D721Med (cell line): Measurements from ENCODE around the gene FEV.

Source experiments
- DNase-seq: peaks from one replicate; pipeline ENCODE4 v3.0.0; 2011; ENCODE audit warnings: low spot score; ENCODE audit not compliant: insufficient read length
- FAIRE-seq: peaks from 2 replicates; lab custom pipeline; 2011; peaks lifted over from hg19 to GRCh38; lab: Jason Lieb, UNC
- TF ChIP-seq, protein P1 (sequence below): IDR thresholded peaks from 2 replicates; pipeline ENCODE4 v1.5.1; 2012; ENCODE audit warnings: mild to moderate bottlenecking, control low read depth; ENCODE audit not compliant: insufficient read depth; ENCODE audit errors: missing control alignments

FEV gene

GRCh38 chr2:219022616-219023015, 37.6 kb upstream of the FEV start:
- TF ChIP-seq, protein P1, sequence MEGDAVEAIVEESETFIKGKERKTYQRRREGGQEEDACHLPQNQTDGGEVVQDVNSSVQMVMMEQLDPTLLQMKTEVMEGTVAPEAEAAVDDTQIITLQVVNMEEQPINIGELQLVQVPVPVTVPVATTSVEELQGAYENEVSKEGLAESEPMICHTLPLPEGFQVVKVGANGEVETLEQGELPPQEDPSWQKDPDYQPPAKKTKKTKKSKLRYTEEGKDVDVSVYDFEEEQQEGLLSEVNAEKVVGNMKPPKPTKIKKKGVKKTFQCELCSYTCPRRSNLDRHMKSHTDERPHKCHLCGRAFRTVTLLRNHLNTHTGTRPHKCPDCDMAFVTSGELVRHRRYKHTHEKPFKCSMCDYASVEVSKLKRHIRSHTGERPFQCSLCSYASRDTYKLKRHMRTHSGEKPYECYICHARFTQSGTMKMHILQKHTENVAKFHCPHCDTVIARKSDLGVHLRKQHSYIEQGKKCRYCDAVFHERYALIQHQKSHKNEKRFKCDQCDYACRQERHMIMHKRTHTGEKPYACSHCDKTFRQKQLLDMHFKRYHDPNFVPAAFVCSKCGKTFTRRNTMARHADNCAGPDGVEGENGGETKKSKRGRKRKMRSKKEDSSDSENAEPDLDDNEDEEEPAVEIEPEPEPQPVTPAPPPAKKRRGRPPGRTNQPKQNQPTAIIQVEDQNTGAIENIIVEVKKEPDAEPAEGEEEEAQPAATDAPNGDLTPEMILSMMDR = no peak
- DNase-seq = no peak
- FAIRE-seq = no peak

GRCh38 chr2:219022041-219022440, 37.1 kb upstream of the FEV start:
- TF ChIP-seq, protein P1 = no peak
- FAIRE-seq = no peak
- no peak for DNase-seq

- TF ChIP-seq, protein P1 = no peak
- FAIRE-seq (no peak), DNase-seq (no peak)
These were observed 36.6 kb upstream of the FEV start for GRCh38 chr2:219021591-219021990.

DNA sequence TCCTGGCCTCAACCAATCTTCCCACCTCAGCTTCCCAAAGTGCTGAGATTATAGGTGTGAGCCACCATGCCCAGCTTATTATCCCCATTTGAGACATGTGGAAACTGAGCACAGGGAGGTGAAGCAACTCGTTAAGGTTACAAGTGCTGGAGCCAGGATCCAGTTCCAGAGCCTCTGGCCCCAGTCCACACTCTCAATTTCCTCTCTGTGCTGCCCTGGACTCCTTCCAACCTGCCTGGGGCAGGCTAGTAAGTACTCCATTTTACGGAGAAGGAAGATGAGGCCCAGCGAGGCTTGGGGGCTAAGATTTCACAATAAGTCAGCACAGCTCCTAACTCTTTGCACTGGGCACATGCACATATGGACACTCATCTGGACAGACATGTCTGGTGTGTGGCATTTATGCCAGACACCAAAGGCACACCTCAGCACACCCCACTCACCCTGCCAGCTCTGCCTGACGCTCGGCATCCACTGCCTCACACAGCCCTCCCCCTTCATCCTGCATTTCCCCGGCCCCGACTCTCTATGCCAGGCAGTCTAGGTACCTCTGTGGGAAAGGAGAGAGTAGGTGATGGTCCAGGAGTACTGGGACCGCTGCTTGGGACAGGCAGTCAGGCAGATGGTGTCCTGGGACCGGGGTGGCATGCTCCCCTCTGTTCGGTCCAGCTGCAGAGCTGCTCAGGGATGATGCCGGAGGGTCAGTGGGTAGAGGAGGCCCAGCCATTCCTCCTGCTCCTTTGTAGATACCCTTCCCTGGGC, 35.8 kb upstream of the FEV start:
- DNase-seq (no peak), FAIRE-seq (no peak)
- TF ChIP-seq, protein P1 = no peak

GRCh38 chr2:219019436-219019835, 34.5 kb upstream of the FEV start:
- TF ChIP-seq, protein P1 = no peak
- DNase-seq (no peak), FAIRE-seq (no peak)

- no peak for DNase-seq
- no peak for FAIRE-seq
- TF ChIP-seq, protein P1 = no peak
These were observed 33.7 kb upstream of the FEV start for GRCh38 chr2:219018726-219019125.

- DNase-seq (no peak), FAIRE-seq (no peak)
- TF ChIP-seq, protein P1 = no peak
These were observed 33.3 kb upstream of the FEV start for GRCh38 chr2:219018286-219018685.
